RWPE1 (cell line): Measurements from ENCODE around the gene TNS1.

Experiments used
- CTCF ChIA-PET: fragments of 350-600 bp; sonication (Branson Sonifier 250); formaldehyde crosslinking; extraction: SDS; loops from one replicate; lab custom pipeline; 2021; lab: Yijun Ruan, JAX
- POLR2A ChIA-PET: fragments of 400-600 bp; formaldehyde crosslinking; extraction: SDS; loops from one replicate; lab custom pipeline; 2020; ENCODE audit warnings: antibody characterized with exemption; ENCODE audit not compliant: low non-redundant PET; lab: Yijun Ruan, JAX
- DNase-seq: peaks from one replicate; pipeline ENCODE4 v3.0.0; 2012; ENCODE audit warnings: low spot score
- H3K27ac ChIP-seq: fragments of 450-650 bp; 2 replicates; pipeline ENCODE4 v1.5.1; 2017
- CTCF ChIP-seq: fragments of 450-650 bp; conservative IDR thresholded peaks from 2 replicates; pipeline ENCODE4 v1.5.1; 2017; ENCODE audit warnings: low read depth, mild to moderate bottlenecking

TNS1 gene

DNA sequence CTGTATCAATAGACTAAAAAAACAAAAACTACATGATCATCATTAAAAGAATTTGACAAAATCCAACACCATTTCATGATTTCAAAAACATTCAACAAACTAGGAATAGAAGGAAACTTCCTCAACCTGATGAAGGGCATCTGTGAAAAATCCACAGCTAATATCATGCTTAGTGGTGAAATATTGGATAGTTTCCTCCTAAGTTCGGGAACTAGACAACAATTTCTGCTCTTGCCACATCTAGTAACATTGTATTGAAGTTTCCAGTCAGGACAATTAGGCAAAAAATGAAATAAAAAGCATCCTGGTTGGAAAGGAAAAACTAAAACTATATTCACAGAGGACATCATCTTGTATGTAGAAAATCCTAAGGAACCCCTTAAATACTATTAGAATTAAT lies 34.8 kb downstream of the TNS1 start:
- POLR2A ChIA-PET, result no interaction called here
- DNase-seq, result no peak
- CTCF ChIA-PET, result no interaction called here
- no peak for TF ChIP-seq CTCF
- H3K27ac ChIP-seq, result no peak overlapping the region

GRCh38 chr2:217966423-217967070 lies 36.2 kb downstream of the TNS1 start:
- no peak for DNase-seq
- H3K27ac ChIP-seq, result no peak overlapping the region
- ChIA-PET CTCF (interaction anchor here (0.8 kb wide), 1 partner anchor 8 kb away, joined by 3 read pairs; no protein-coding TSS in a partner anchor), POLR2A (no interaction called here)
- TF ChIP-seq CTCF, result no peak

DNA sequence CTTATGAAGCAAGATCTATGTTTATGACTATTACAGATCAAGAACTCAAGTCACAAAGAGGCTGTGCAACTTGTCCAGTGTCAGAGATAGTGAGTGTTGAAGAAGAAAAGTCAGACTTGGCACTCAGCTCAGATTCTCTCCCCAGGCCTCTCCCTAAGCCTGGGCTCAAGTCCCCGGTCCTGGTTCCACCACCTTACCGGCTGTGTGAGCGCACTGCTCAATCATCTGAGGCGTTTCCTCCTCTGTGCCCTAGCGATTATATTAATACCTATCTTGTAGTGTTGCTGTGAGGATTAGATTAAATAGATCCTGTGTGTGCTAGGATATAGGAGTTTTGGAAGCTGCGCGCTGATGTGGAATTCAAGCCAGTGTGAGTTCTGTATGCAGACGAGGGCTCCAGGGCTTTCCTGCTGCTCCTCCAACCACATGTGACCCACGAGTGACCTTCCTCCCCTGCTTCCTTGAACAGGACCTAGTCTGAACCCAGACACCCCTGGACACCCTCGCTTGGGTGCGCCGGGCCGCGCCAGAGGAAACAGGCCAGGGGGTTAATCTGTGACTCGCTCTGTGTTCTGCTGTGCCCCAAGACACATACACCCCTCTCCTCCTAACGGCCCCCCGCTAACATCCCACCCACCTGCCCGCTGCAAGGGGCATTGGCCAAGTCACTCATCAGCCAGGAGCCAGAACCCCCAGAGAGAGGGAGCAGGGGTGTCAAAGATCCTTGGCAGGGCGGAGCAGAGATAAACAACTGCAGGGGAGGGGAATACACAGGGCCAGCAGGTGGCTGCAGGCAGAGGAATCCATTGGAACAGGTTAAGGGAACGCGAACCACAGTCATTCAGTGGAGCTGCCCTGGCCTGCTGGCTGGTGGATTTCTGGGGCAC lies 38.3 kb downstream of the TNS1 start:
- ChIA-PET CTCF (interaction anchor here (0.7 to 1.5 kb wide), 2 partner anchors 21 to 179 kb away, joined by 3 to 4 read pairs; no protein-coding TSS in a partner anchor), POLR2A (no interaction called here)
- DNase-seq, result no peak
- no peak overlapping the region for H3K27ac ChIP-seq
- TF ChIP-seq CTCF, result no peak

DNA sequence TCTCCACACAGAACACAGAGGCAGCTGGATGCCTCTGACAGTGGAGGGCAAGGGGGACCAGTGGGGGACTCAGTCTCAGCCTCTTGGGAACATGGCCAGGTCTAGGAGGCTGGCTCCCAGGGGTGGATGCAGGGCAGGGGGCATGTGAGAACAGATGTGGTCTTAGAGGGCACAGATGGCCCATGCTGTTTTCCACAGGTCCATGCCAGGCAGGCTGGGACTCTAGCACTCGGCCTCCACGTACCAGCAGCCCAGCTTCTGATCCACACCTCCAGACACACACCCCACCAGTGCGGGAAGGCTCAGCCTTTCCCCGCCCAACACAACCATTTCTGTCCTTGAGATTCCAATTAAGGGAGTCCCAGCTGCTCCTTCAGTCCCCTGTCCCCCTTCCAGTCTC lies 42.4 kb downstream of the TNS1 start:
- DNase-seq, result no peak
- ChIA-PET POLR2A (no interaction called here), CTCF (no interaction called here)
- H3K27ac ChIP-seq, result no peak overlapping the region
- no peak for TF ChIP-seq CTCF

DNA sequence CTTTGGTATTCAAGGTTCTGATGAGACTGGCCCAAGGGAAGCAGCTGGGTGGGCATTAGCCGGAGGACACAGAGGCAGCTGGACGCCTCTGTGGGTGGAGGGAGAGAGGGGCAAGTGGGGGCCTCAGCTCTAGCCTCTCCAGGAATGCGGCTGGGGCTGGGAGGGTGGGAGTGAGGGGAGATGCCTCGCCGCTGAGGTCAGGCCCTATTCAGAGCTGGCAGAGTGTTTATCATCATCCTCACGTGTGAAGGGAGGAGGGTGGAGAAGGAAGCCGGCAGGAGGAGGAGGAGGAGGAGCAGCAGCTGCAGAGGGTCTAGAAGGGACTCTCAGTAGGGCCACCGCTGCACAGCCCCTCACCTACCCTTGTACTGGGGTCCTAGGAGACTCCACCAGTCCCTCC lies 43.1 kb downstream of the TNS1 start:
- DNase-seq, result no peak
- H3K27ac ChIP-seq, result no peak overlapping the region
- CTCF ChIA-PET, result no interaction called here
- POLR2A ChIA-PET, result no interaction called here
- no peak for TF ChIP-seq CTCF

DNA sequence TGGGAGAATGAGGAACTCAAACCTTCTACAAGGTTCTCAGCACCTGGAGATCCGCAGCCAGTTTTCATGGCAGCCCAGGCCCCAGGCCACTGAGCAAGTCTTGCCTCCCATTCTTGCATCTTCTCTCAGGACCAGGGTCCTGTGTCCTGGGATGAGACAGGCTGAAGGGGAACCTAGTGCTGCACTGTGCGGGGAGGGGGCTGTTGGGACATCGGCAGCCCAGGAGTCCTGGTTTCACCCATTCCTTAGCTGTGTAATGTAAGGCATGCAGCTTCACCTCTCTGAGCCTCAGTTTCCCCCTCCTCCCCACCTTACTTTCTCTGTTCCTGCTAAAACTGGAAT lies 43.9 kb downstream of the TNS1 start:
- no peak for DNase-seq
- no peak for TF ChIP-seq CTCF
- no peak overlapping the region for H3K27ac ChIP-seq
- ChIA-PET POLR2A (no interaction called here), CTCF (no interaction called here)
